HEK293 (cell line): ENCODE measurements around the gene NUMA1.

ENCODE experiments used
- CTCF ChIA-PET: fragments of 350-600 bp; formaldehyde crosslinking; extraction: SDS; loops from one replicate; lab custom pipeline; 2021; ENCODE audit warnings: antibody characterized with exemption; lab: Yijun Ruan, JAX
- POLR2A ChIA-PET: fragments of 300-600 bp; formaldehyde crosslinking; extraction: SDS; loops from one replicate; lab custom pipeline; 2020; ENCODE audit warnings: antibody characterized with exemption, inconsistent platforms; lab: Yijun Ruan, JAX
- H3K27ac ChIP-seq: fragments of 200-500 bp; sonication (Bioruptor generic); 2 replicates; pipeline ENCODE4 v1.5.1; 2014; ENCODE audit warnings: low read depth, low read length, control low read depth, inconsistent platforms; ENCODE audit errors: extremely low read depth
- H3K36me3 ChIP-seq, 2 experiments: fragments of 200-500 bp in 1 of 2; sonication (Bioruptor generic) in 1 of 2; 1 replicate in 1 of 2; 2 replicates in 1 of 2; pipeline ENCODE4 v1.5.1; 2014 to 2017; ENCODE audit warnings: inconsistent platforms in 2 of 2, low read length in 2 of 2; ENCODE audit not compliant: control insufficient read depth in 2 of 2, insufficient read depth in 1 of 2
- H3K4me1 ChIP-seq: fragments of 200-500 bp; sonication (Bioruptor generic); 2 replicates; pipeline ENCODE4 v1.5.1; 2014; ENCODE audit warnings: mild to moderate bottlenecking, low read length, inconsistent platforms; ENCODE audit not compliant: control insufficient read depth, insufficient read depth
- H3K4me3 ChIP-seq: 2 replicates; pipeline ENCODE4 v1.5.1; 2011; ENCODE audit warnings: low read depth, mild to moderate bottlenecking, control low read depth, low read length, moderate library complexity
- H3K9me3 ChIP-seq: fragments of 200-500 bp; sonication (Bioruptor generic); 2 replicates; pipeline ENCODE4 v1.5.1; 2014; ENCODE audit warnings: low read depth, low read length, inconsistent platforms; ENCODE audit not compliant: control insufficient read depth, insufficient read depth
- KLF1 ChIP-seq: fragments of 450-650 bp; formaldehyde crosslinking; IDR thresholded peaks from 2 replicates; pipeline ENCODE4 v1.5.1; 2016; ENCODE audit warnings: missing biosample characterization, missing genetic modification characterization
- SALL2 ChIP-seq: fragments of 450-650 bp; formaldehyde crosslinking; IDR thresholded peaks from 2 replicates; pipeline ENCODE4 v1.5.0; 2017; ENCODE audit warnings: missing biosample characterization, mild to moderate bottlenecking, missing genetic modification characterization, borderline replicate concordance
- SCRT2 ChIP-seq: fragments of 450-650 bp; formaldehyde crosslinking; IDR thresholded peaks from 2 replicates; pipeline ENCODE4 v1.5.1; 2016; ENCODE audit warnings: missing biosample characterization, missing genetic modification characterization
- ZBTB26 ChIP-seq: fragments of 450-650 bp; formaldehyde crosslinking; optimal IDR thresholded peaks from 2 replicates; pipeline ENCODE3; 2016; ENCODE audit warnings: missing biosample characterization, mild to moderate bottlenecking, missing genetic modification characterization
- ZFHX2 ChIP-seq: fragments of 450-650 bp; formaldehyde crosslinking; conservative IDR thresholded peaks from 2 replicates; pipeline ENCODE4 v1.5.1; 2016; ENCODE audit warnings: missing biosample characterization, missing genetic modification characterization
- ZFP3 ChIP-seq: fragments of 450-650 bp; formaldehyde crosslinking; IDR thresholded peaks from 2 replicates; pipeline ENCODE4 v1.5.1; 2016; ENCODE audit warnings: low read depth, missing biosample characterization, missing genetic modification characterization
- ZNF214 ChIP-seq: fragments of 450-650 bp; formaldehyde crosslinking; IDR thresholded peaks from 2 replicates; pipeline ENCODE4 v1.5.1; 2017; ENCODE audit warnings: missing biosample characterization, mild to moderate bottlenecking, missing genetic modification characterization, borderline replicate concordance
- ZNF223 ChIP-seq: fragments of 450-650 bp; formaldehyde crosslinking; IDR thresholded peaks from 2 replicates; pipeline ENCODE4 v1.5.1; 2016; ENCODE audit warnings: missing biosample characterization, missing genetic modification characterization
- ZNF23 ChIP-seq: fragments of 450-650 bp; formaldehyde crosslinking; IDR thresholded peaks from 2 replicates; pipeline ENCODE4 v1.5.1; 2016; ENCODE audit warnings: missing biosample characterization, missing genetic modification characterization, borderline replicate concordance
- ZNF335 ChIP-seq: fragments of 450-650 bp; formaldehyde crosslinking; conservative IDR thresholded peaks from 2 replicates; pipeline ENCODE4 v1.5.1; 2016; ENCODE audit warnings: missing biosample characterization, missing genetic modification characterization
- ZNF404 ChIP-seq: fragments of 450-650 bp; formaldehyde crosslinking; IDR thresholded peaks from 2 replicates; pipeline ENCODE4 v1.5.1; 2017; ENCODE audit warnings: missing biosample characterization, missing genetic modification characterization
- ZNF449 ChIP-seq: fragments of 450-650 bp; formaldehyde crosslinking; IDR thresholded peaks from 2 replicates; pipeline ENCODE4 v1.5.1; 2017; ENCODE audit warnings: missing biosample characterization, mild to moderate bottlenecking, missing genetic modification characterization, moderate library complexity
- ZNF596 ChIP-seq: fragments of 450-650 bp; IDR thresholded peaks from 2 replicates; pipeline ENCODE4 v1.5.0; 2018; ENCODE audit warnings: missing biosample characterization, mild to moderate bottlenecking, missing genetic modification characterization, moderate library complexity
- ZNF600 ChIP-seq: fragments of 450-650 bp; formaldehyde crosslinking; IDR thresholded peaks from 2 replicates; pipeline ENCODE4 v1.5.1; 2016; ENCODE audit warnings: missing biosample characterization, missing genetic modification characterization
- ZSCAN18 ChIP-seq: fragments of 450-650 bp; formaldehyde crosslinking; IDR thresholded peaks from 2 replicates; pipeline ENCODE4 v1.5.1; 2016; ENCODE audit warnings: missing biosample characterization, missing genetic modification characterization
- TF ChIP-seq, protein P1 (sequence below): fragments of 450-650 bp; formaldehyde crosslinking; IDR thresholded peaks from 2 replicates; pipeline ENCODE4 v1.5.1; 2016; ENCODE audit warnings: missing biosample characterization, missing genetic modification characterization

Gene NUMA1

GRCh38 chr11:72039856-72040401 is 40.4 kb downstream of the NUMA1 start:
- POLR2A ChIA-PET = interaction anchor here (0.6 to 1.7 kb wide), 5 partner anchors 9 to 67 kb away, joined by 3 to 5 read pairs (median 4); no protein-coding TSS in a partner anchor
- H3K27ac ChIP-seq = peak overlapping the region; percentile 84; the same call in 1 of the 2 replicates
- H3K9me3 ChIP-seq = no peaks in the 10 kb centered on the region
- H3K4me3 ChIP-seq = peak overlapping the region; percentile 59
- CTCF ChIA-PET = interaction anchor here (0.7 to 2.2 kb wide), 4 partner anchors 11 to 144 kb away, joined by 4 to 14 read pairs (median 7); no protein-coding TSS in a partner anchor
- peaks cover 22% of the 10 kb centered on the region for H3K4me1 ChIP-seq
- TF ChIP-seq ZFHX2 (tag by site-specific recombination) (no peak), ZNF449 (tag by site-specific recombination) (no peak), ZFP3 (tag by site-specific recombination) (no peak), SCRT2 (tag by site-specific recombination) (no peak), ZSCAN18 (tag by site-specific recombination) (no peak)
- TF ChIP-seq, all 188 proteins: peak for 0
- H3K36me3 ChIP-seq = peaks cover 2 to 9% of the 10 kb centered on the region in 2 experiments; a peak in 2 of 3 replicates

- Histone ChIP-seq H3K4me3 (peak overlapping the region; percentile 59), H3K36me3 (peaks cover 3 to 11% of the 10 kb centered on the region in 2 experiments; a peak in 2 of 3 replicates), H3K9me3 (no peaks in the 10 kb centered on the region), H3K27ac (0 out of 2 replicates have a peak overlapping the region, but pooled peaks have one; percentile 28), H3K4me1 (peaks cover 22% of the 10 kb centered on the region)
- TF ChIP-seq ZBTB26 (tag by site-specific recombination) (no peak), ZNF23 (no peak), KLF1 (no peak), ZNF404 (tag by site-specific recombination) (no peak), ZNF596 (tag by site-specific recombination) (no peak), ZNF223 (tag by site-specific recombination) (peak; percentile 33; the same call in 1 of the 2 replicates), ZFHX2 (tag by site-specific recombination) (0 out of 2 replicates have a peak, but pooled peaks have one; percentile 7), SALL2 (tag by site-specific recombination) (no peak), ZSCAN18 (tag by site-specific recombination) (no peak), ZNF335 (tag by site-specific recombination) (0 out of 2 replicates have a peak, but pooled peaks have one; percentile 37), ZNF600 (tag by site-specific recombination) (no peak), ZNF214 (tag by site-specific recombination) (no peak)
- TF ChIP-seq, protein P1, sequence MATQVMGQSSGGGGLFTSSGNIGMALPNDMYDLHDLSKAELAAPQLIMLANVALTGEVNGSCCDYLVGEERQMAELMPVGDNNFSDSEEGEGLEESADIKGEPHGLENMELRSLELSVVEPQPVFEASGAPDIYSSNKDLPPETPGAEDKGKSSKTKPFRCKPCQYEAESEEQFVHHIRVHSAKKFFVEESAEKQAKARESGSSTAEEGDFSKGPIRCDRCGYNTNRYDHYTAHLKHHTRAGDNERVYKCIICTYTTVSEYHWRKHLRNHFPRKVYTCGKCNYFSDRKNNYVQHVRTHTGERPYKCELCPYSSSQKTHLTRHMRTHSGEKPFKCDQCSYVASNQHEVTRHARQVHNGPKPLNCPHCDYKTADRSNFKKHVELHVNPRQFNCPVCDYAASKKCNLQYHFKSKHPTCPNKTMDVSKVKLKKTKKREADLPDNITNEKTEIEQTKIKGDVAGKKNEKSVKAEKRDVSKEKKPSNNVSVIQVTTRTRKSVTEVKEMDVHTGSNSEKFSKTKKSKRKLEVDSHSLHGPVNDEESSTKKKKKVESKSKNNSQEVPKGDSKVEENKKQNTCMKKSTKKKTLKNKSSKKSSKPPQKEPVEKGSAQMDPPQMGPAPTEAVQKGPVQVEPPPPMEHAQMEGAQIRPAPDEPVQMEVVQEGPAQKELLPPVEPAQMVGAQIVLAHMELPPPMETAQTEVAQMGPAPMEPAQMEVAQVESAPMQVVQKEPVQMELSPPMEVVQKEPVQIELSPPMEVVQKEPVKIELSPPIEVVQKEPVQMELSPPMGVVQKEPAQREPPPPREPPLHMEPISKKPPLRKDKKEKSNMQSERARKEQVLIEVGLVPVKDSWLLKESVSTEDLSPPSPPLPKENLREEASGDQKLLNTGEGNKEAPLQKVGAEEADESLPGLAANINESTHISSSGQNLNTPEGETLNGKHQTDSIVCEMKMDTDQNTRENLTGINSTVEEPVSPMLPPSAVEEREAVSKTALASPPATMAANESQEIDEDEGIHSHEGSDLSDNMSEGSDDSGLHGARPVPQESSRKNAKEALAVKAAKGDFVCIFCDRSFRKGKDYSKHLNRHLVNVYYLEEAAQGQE (tag by site-specific recombination) = no peak
- ChIA-PET CTCF (interaction anchor here (1.0 to 2.2 kb wide), 6 partner anchors 9 to 145 kb away, joined by 3 to 14 read pairs (median 5); no protein-coding TSS in a partner anchor), POLR2A (interaction anchor here (0.5 to 1.7 kb wide), 3 partner anchors 40 to 67 kb away, joined by 3 to 8 read pairs (median 4); no protein-coding TSS in a partner anchor)
These were observed 41.1 kb downstream of the NUMA1 start for GRCh38 chr11:72039031-72039855.
